ENCODE data around the gene KLHL33. TPM values are rescaled to one million over a fixed set of nuclear protein-coding genes. Genes with fewer than 3 reads are reported as not detected.
A peak's percentile ranks its signal among the peaks of the same experiment; 100 is the strongest.

The KLHL33 gene
- total and polyA plus RNA-seq, 2 donors (not counting 3 experiments of a cell fraction or from before 2014, with no cell fraction given): not detected

DNA sequence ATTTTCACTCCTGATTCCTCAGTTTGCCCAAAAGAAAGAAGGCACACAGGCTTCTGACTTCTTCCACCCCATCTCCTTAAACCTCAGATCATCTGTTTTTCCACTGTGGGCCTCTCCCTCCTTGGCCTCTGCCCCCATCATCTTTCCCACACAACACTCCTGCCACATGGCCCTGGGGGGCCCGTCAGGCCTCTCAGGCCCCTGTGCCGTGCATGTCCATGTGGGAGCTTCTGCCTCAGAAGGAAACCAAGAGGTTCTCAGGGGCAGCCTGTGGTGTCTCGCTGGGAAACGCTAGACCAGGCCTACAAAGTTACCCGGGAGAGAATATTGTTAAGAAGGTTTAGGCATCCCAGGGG, 8.0 kb downstream of the KLHL33 start:
- POLR2A ChIA-PET: no interaction called here
- no TSS peak for BruUV-seq (replicated peaks)
- no peak for DNase-seq (ENCODE audit: low read depth, low spot score)
- intact Hi-C loops (cut with micrococcal nuclease) (no loop called here), dilution Hi-C loops (cut with MboI; ENCODE audit: extremely low pct_ligation_motif_present, low sequenced_read_pairs) (no loop called here)
- Histone ChIP-seq H3K9me1 (replicated peaks; ENCODE audit: control insufficient read depth, extremely low read depth, insufficient read depth, low read length) (no peaks in the 10 kb centered on the region), H3K4me2 (ENCODE audit: insufficient read depth, low read length) (peak overlapping the region; percentile 65), H3K79me2 (ENCODE audit: control insufficient read depth, insufficient read depth, low read length) (no peaks in the 10 kb centered on the region), H2AFZ (ENCODE audit: low read depth, low read length) (peak overlapping the region; percentile 75), H4K20me1 (replicated peaks; ENCODE audit: control insufficient read depth, extremely low read depth, insufficient read depth, low read length) (no peaks in the 10 kb centered on the region), H3K9ac (replicated peaks; ENCODE audit: extremely low read depth, insufficient read depth, low read length) (peak overlapping the region; percentile 41), H3K4me3 (replicated peaks in 1 of 3; ENCODE audit: insufficient read depth in 1 of 3, low read depth in 1 of 3, low read length in 3 of 3) (peak overlapping the region in 1 of 3 experiments; percentile 56), H3K4me1 (ENCODE audit: control insufficient read depth, extremely low read depth, insufficient read depth, low read length) (peaks cover 18% of the 10 kb centered on the region), H3K27me3 (ENCODE audit: control insufficient read depth in 2 of 2, insufficient read depth in 2 of 2, low read length in 2 of 2) (no peaks in the 10 kb centered on the region), H3K27ac (ENCODE audit: insufficient read depth, low read depth, low read length) (peak overlapping the region; percentile 74), H3K36me3 (ENCODE audit: control insufficient read depth in 2 of 2, extremely low read depth in 1 of 2, insufficient read depth in 2 of 2, low read length in 2 of 2) (no peaks in the 10 kb centered on the region), H3K9me3 (replicated peaks; ENCODE audit: control insufficient read depth, insufficient read depth, low read length) (no peaks in the 10 kb centered on the region)
- TF ChIP-seq POLR2AphosphoS5 (IDR thresholded peaks at IDR 0.05; ENCODE audit: insufficient read depth, low read depth, low read length): no peak
- TF ChIP-seq GATA2 (IDR thresholded peaks at IDR 0.05; ENCODE audit: insufficient read depth, insufficient read length, low read depth, low read length): no peak
- TF ChIP-seq FOS (IDR thresholded peaks at IDR 0.05; ENCODE audit: borderline replicate concordance, insufficient read depth, low read length): no peak
- TF ChIP-seq POLR2A (IDR thresholded peaks at IDR 0.05; ENCODE audit: low read depth, low read length): no peak
- FAIRE-seq: peak; percentile 61
- CTCF ChIA-PET: interaction anchor here (1.0 kb wide), 1 partner anchor 12 kb away, joined by 6 read pairs; no protein-coding TSS in a partner anchor

DNA sequence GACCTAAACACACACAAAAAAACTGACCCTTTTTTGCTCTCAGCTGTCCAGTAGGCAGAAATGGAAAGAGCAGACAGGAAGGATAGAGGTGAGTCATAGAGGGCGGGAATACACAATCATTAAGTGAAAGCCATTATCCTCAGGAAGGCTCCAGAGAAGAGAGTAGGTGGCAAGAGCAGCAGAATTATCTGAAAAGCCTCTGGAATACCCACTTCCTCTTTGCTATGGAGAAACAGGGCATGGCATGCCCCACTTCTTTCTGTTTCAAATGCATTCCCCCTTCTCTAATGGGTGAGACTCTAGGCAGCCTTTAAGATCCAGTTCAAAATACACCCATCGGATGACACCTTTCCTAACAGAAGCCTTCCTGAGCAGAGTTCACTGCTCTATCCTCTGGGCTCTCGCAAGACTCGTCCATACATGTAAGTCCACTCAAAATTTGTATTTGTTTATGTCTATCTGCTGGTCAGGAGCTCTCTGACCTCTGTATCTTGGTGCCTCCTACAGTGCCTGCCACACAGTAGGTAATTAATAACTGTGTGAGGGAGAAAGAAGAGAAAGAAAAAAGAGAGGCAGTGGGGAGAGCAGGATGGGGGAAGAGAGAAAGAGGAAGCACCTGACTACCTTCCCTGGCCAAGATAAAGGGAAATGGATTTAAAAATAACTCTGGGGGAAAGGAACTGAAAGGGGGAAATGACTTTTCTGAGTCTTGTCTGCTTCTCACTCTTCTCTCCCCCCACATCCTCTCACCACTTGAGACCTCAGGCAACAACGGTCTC, 8.5 kb downstream of the KLHL33 start:
- Histone ChIP-seq H3K27me3 (ENCODE audit: control insufficient read depth in 2 of 2, insufficient read depth in 2 of 2, low read length in 2 of 2) (no peaks in the 10 kb centered on the region), H3K9me1 (replicated peaks; ENCODE audit: control insufficient read depth, extremely low read depth, insufficient read depth, low read length) (no peaks in the 10 kb centered on the region), H2AFZ (ENCODE audit: low read depth, low read length) (peak overlapping the region; percentile 75), H3K79me2 (ENCODE audit: control insufficient read depth, insufficient read depth, low read length) (no peaks in the 10 kb centered on the region), H4K20me1 (replicated peaks; ENCODE audit: control insufficient read depth, extremely low read depth, insufficient read depth, low read length) (no peaks in the 10 kb centered on the region), H3K4me1 (ENCODE audit: control insufficient read depth, extremely low read depth, insufficient read depth, low read length) (peaks cover 18% of the 10 kb centered on the region), H3K36me3 (ENCODE audit: control insufficient read depth in 2 of 2, extremely low read depth in 1 of 2, insufficient read depth in 2 of 2, low read length in 2 of 2) (no peaks in the 10 kb centered on the region), H3K27ac (ENCODE audit: insufficient read depth, low read depth, low read length) (peak overlapping the region; percentile 74), H3K4me3 (replicated peaks in 1 of 3; ENCODE audit: insufficient read depth in 1 of 3, low read depth in 1 of 3, low read length in 3 of 3) (peak overlapping the region in 1 of 3 experiments; percentile 56), H3K4me2 (ENCODE audit: insufficient read depth, low read length) (peak overlapping the region; percentile 65), H3K9me3 (replicated peaks; ENCODE audit: control insufficient read depth, insufficient read depth, low read length) (no peaks in the 10 kb centered on the region), H3K9ac (replicated peaks; ENCODE audit: extremely low read depth, insufficient read depth, low read length) (peak overlapping the region; percentile 41)
- FAIRE-seq (peak; percentile 97), DNase-seq (ENCODE audit: low read depth, low spot score) (peak; percentile 72)
- no peak for TF ChIP-seq POLR2AphosphoS5 (IDR thresholded peaks at IDR 0.05; ENCODE audit: insufficient read depth, low read depth, low read length)
- peak; percentile 85 for TF ChIP-seq JUN (IDR thresholded peaks at IDR 0.05; ENCODE audit: borderline replicate concordance, insufficient read depth, insufficient read length, low read depth)
- peak; percentile 75 for TF ChIP-seq FOS (IDR thresholded peaks at IDR 0.05; ENCODE audit: borderline replicate concordance, insufficient read depth, low read length)
- BruUV-seq (replicated peaks): TSS peak; percentile 77
- dilution Hi-C loops (cut with MboI; ENCODE audit: extremely low pct_ligation_motif_present, low sequenced_read_pairs) (no loop called here), intact Hi-C loops (cut with micrococcal nuclease) (loop anchor here (1.0 kb wide), 2 partner anchors 14 to 28 kb away; partner anchors contain the start of genes APEX1 and TEP1)
- ChIA-PET POLR2A (no interaction called here), CTCF (interaction anchor here (1.0 kb wide), 1 partner anchor 11 kb away, joined by 6 read pairs; no protein-coding TSS in a partner anchor)
